Measurements from ENCODE around the gene SLC25A10. TPM values are rescaled to one million over a fixed set of nuclear protein-coding genes. Genes with fewer than 3 reads are reported as not detected.

The SLC25A10 gene
- total and polyA plus RNA-seq, 2 donors (not counting 3 experiments of a cell fraction or from before 2014, with no cell fraction given): 16.7 to 17.2 TPM

GRCh38 chr17:81683208-81683583 is 28.9 kb upstream of the SLC25A10 start:
- Histone ChIP-seq H3K27me3 (ENCODE audit: control insufficient read depth in 2 of 2, insufficient read depth in 2 of 2, low read length in 2 of 2) (no peaks in the 10 kb centered on the region), H3K36me3 (ENCODE audit: control insufficient read depth in 2 of 2, extremely low read depth in 1 of 2, insufficient read depth in 2 of 2, low read length in 2 of 2) (peaks cover 6 to 28% of the 10 kb centered on the region in 2 experiments), H2AFZ (ENCODE audit: low read depth, low read length) (peak overlapping the region; percentile 39), H3K4me1 (ENCODE audit: control insufficient read depth, extremely low read depth, insufficient read depth, low read length) (peaks cover 16% of the 10 kb centered on the region), H3K4me3 (replicated peaks in 1 of 3; ENCODE audit: insufficient read depth in 1 of 3, low read depth in 1 of 3, low read length in 3 of 3) (peak overlapping the region; percentile 46 to 93 (median 66)), H3K9me3 (replicated peaks; ENCODE audit: control insufficient read depth, insufficient read depth, low read length) (no peaks in the 10 kb centered on the region), H3K9ac (replicated peaks; ENCODE audit: extremely low read depth, insufficient read depth, low read length) (peak overlapping the region; percentile 87), H3K9me1 (replicated peaks; ENCODE audit: control insufficient read depth, extremely low read depth, insufficient read depth, low read length) (no peaks in the 10 kb centered on the region), H3K4me2 (ENCODE audit: insufficient read depth, low read length) (peak overlapping the region; percentile 47), H3K79me2 (ENCODE audit: control insufficient read depth, insufficient read depth, low read length) (peaks cover 60% of the 10 kb centered on the region), H4K20me1 (replicated peaks; ENCODE audit: control insufficient read depth, extremely low read depth, insufficient read depth, low read length) (no peaks in the 10 kb centered on the region), H3K27ac (ENCODE audit: insufficient read depth, low read depth, low read length) (peak overlapping the region; percentile 43)
- ChIA-PET CTCF (interaction anchor here (1.2 to 3.0 kb wide), 2 partner anchors 15 to 19 kb away, joined by 4 to 19 read pairs; partner anchors contain the start of gene MRPL12), POLR2A (interaction anchor here (1.0 kb wide), 3 partner anchors 10 to 20 kb away, joined by 3 to 4 read pairs (median 3); partner anchors contain the start of genes CCDC137, MRPL12 and OXLD1)
- no peak for FAIRE-seq
- TF ChIP-seq MYC (IDR thresholded peaks at IDR 0.05; ENCODE audit: low read depth, low read length) (no peak), POLR2A (IDR thresholded peaks at IDR 0.05; ENCODE audit: low read depth, low read length) (no peak), GATA2 (IDR thresholded peaks at IDR 0.05; ENCODE audit: insufficient read depth, insufficient read length, low read depth, low read length) (no peak), MAX (IDR thresholded peaks at IDR 0.05; ENCODE audit: insufficient read depth, insufficient read length) (no peak)
- TF ChIP-seq, protein P1, sequence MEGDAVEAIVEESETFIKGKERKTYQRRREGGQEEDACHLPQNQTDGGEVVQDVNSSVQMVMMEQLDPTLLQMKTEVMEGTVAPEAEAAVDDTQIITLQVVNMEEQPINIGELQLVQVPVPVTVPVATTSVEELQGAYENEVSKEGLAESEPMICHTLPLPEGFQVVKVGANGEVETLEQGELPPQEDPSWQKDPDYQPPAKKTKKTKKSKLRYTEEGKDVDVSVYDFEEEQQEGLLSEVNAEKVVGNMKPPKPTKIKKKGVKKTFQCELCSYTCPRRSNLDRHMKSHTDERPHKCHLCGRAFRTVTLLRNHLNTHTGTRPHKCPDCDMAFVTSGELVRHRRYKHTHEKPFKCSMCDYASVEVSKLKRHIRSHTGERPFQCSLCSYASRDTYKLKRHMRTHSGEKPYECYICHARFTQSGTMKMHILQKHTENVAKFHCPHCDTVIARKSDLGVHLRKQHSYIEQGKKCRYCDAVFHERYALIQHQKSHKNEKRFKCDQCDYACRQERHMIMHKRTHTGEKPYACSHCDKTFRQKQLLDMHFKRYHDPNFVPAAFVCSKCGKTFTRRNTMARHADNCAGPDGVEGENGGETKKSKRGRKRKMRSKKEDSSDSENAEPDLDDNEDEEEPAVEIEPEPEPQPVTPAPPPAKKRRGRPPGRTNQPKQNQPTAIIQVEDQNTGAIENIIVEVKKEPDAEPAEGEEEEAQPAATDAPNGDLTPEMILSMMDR (IDR thresholded peaks at IDR 0.05; ENCODE audit: extremely low read depth in 1 of 2, insufficient read depth in 1 of 2, low read depth in 1 of 2, low read length in 2 of 2): no peak
- no TSS peak for BruUV-seq (replicated peaks)
- dilution Hi-C loops (cut with MboI; ENCODE audit: extremely low pct_ligation_motif_present, low sequenced_read_pairs) (no loop called here), intact Hi-C loops (cut with micrococcal nuclease) (loop anchor here (1.0 kb wide), 1 partner anchor 28 kb away; no protein-coding TSS in a partner anchor)
- no peak for DNase-seq (ENCODE audit: low read depth, low spot score)
